GM11168 (cell line): ENCODE results near the gene B9D2.
"Not testable (repeated sequence)": the region's sequence is repeated elsewhere in the genome, so short reads cannot be mapped to it uniquely, and the experiment has no call there.

Source experiments
- in situ Hi-C: fragments of 300-500 bp; cut with MboI; formaldehyde crosslinking; loops from one replicate; pipeline ENCODE4 v1.12.0; 2022; ENCODE audit warnings: low sequenced_read_pairs; ENCODE audit not compliant: unreplicated experiment

Gene B9D2, protein sequence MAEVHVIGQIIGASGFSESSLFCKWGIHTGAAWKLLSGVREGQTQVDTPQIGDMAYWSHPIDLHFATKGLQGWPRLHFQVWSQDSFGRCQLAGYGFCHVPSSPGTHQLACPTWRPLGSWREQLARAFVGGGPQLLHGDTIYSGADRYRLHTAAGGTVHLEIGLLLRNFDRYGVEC

DNA sequence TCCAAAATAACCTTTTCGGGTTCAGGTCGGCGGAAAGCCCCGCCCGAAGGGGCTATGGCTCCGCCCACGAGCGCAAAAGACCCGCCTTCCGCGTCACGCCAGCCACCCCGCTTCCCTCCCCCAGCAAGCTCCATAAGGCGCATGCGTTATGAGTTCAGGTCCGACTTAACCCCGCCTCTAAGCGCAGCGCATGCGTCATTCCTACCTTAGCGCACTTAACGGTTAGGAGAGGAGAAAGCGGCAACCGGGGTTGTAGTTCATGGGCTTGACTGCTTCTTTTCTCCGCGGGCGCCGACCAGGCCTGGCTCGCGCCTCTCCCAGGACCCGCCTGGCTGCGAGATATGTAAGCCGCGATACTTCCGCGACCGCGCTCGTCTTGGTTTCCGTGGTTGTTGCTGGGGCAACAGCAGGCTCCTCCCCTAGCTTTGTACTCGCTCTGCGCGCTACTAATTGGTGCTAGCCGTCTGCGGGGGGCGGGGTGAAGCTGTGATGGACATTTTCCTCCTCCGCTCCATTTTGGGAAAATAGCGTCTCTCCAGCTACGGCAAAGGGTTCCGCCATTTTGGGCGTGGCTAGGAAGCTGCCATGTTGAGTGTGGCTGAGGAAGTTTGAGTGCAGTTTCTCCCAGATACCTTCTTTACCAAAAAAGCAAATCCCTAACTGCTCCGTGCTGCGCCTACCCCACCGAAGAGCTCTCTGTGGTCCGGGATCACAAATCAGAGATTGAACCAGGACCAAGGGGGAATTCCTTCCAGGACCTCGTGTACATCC is at the start of gene B9D2:
B9D2 (minus strand) TSS at position 397 of the 771 bp plus-strand sequence. CDS start 630 bp downstream, outside the sequence.
- in situ Hi-C loops: no loop called here

- in situ Hi-C loops: no loop called here
Measured at GRCh38 chr19:41412953-41413352, 49.0 kb upstream of the B9D2 start.

- in situ Hi-C loops: no loop called here
Measured at GRCh38 chr19:41411968-41412265, 48.0 kb upstream of the B9D2 start.

DNA sequence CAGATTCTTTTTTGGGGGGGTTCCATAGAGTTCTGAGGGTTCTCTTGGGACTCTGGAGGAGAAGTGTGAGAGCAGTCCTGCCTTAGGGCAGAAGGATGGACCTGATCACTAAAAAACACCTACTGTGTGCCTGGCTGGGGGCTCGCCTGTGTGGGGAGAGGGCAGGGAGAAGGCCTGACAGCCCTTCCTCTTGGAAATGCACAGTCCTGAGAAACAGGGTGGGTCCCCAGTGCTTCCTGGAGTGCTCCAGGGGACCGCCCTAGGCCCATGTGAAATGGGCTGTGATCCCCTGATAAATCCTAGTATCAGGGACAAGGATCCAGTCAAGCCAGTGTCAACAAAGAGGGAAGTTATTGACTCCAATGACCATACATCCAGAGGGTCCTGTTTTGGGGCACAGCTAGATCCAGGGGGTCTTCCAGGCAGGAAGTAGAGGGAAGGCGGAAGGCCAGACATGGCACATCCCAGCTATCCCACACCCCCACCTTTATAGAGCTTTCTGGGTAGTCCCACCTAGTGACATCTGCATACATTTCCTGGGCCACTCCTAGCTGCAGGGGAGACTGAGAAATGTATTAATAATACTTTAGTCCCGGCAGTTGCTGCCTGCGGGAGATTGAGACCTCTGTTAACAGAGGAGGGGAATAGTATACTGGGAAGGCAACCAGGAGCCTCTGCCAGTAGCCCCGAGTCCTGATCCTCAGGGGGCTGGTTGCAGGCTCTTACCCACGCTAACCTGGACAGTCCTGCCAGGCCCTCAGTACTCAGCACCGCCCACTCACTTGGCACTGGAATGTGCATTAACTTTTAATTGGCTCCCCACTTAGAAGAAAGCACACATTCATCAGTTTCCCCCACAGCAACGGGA is 47.4 kb upstream of the B9D2 start:
- in situ Hi-C loops: no loop called here

DNA sequence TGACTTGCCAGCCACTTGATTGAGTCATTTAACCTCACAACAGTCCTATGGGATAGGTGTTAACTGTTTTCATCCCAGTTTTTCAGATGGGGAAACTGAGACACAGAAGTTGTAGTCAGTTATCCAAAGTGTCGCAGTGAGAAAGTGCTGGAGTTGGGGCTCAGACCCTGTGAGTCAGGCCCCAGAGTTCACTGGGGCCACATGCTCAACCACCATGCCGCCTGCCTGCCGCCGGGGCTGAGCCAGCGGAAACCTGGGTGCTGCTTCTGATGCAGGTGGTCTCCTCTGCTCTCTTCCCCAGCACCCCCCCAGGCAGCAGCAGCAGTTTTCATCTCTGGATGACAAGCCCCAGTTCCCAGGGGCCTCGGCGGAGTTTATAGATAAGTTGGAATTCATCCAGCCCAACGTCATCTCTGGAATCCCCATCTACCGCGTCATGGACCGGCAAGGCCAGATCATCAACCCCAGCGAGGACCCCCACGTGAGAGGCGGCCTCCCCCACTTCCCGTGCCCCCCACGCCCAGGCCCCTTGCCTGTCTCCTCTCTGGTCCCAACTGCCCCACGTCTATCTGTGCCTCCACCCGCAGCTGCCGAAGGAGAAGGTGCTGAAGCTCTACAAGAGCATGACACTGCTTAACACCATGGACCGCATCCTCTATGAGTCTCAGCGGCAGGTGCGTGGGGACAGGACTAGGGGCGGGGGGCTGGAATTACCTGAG is 46.5 kb upstream of the B9D2 start:
- in situ Hi-C loops: no loop called here

- in situ Hi-C loops: no loop called here
Measured at GRCh38 chr19:41409288-41409687, 45.3 kb upstream of the B9D2 start.

DNA sequence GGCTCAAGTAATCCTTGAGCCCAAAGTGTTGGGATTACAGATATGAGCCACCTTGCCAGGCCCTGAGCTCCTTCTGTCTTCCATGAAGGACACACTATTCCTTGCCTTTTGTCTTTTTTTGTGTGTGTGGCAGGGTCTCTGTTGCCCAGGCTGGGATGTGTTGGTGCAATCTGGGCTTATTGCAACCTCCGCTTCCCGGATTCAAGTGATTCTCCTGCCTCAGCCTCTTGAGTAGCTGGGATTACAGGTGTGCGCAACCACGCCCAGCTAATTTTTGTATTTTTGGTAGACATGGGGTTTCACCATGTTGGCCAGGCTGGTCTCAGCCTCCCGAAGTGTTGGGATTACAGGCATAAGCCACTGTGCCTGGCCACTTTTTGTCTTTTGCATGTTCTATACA is 44.9 kb upstream of the B9D2 start:
- in situ Hi-C loops: not testable (repeated sequence)

- in situ Hi-C loops: no loop called here
Measured at GRCh38 chr19:41408256-41408655, 44.3 kb upstream of the B9D2 start.

DNA sequence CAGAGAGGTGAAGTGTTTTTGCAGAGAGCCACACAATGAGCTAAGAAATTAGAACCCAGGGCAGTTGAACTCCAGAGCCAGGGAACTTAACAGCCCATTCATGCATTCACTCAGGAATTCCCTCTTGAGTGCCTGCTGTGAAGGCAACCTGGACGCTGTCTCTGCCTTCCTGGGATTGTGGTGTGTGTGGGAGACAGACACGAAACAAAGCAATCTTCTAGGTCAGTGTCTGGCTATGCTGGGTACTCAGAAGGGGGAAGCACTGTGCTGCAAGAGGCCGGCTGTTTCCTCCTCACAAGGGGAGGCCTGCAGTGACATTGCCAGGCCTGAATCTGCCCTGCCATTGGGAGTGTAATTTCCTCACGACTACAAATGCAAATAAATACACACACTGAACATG is 43.3 kb upstream of the B9D2 start:
- in situ Hi-C loops: no loop called here

- in situ Hi-C loops: no loop called here
Measured at GRCh38 chr19:41405776-41406175, 41.8 kb upstream of the B9D2 start.

DNA sequence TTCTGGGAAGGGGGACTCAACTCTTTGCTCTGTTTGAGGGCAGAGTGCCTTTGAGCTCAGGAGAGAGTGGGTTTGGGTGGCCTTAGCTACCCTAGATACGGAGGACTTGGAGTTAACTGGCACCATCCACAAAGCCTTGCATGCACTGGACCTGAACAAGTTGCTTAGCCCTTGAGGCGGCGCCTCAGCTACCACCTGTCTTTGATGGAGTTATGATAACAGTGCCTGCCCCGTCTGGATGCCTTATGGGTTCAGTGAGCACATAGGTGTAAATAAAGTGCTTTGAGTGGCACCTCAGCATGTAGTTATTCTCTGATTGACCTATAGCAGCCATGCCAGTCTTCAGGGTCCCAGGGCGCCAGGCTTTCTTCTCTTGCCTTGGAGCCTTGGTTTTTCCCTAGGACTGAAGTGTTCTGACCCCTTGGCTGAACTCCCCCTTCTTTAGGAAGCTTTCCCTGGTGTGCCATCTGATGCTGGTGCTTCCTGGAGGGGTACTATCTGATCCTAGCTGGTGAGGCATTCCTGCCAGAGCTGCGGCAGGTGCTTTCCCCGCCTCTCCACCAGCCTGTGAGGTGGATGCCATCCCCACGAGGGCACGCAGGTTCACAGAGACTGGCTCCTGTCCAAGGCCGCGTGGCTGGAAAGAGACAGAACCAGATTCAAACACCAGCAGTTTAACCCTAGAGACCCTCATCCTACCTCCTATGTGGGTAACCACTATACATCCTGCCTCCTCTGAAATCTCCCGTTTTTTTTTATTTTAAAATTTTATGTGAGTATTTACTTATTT is 39.4 kb upstream of the B9D2 start:
- in situ Hi-C loops: no loop called here

DNA sequence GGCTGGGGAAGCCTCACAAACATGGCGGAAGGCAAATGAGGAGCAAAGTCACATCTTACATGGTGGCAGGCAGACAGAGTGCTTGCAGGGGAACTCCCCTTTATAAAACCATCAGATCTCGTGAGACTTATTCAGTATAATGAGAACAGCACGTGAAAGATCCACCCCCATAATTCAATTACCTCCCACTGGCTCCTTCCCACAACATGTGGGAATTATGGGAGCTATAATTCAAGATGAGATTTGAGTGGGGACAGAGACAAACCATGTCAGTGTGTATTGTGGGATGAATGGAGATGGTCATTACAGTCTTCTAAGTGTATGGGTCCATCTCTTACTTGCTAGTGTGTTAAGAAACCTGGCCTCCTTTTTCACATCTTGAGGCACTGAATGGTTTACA is 38.1 kb upstream of the B9D2 start:
- in situ Hi-C loops: no loop called here

GRCh38 chr19:41401483-41401882 is 37.5 kb upstream of the B9D2 start:
- in situ Hi-C loops: no loop called here

DNA sequence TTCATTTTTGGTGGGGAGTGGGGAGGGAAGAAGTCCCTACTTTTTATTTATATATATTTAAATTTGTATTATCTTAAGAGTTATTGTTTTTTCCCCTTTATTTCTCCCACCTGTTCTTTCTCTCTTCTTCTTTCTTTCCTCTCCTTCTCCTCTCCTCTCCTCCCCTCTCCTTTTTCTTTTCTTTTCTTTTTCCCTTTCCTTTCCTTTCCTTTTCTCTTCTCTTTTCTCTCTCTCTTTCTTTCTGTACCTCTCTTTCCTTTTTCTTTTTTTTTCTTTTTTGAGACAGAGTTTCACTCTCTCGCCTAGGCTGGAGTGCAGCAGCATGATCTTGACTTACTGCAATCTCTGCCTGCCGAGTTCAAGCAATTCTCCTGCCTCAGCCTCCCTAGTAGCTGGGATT is 35.6 kb upstream of the B9D2 start:
- in situ Hi-C loops: no loop called here

GRCh38 chr19:41399091-41399490 is 35.1 kb upstream of the B9D2 start:
- in situ Hi-C loops: no loop called here

DNA sequence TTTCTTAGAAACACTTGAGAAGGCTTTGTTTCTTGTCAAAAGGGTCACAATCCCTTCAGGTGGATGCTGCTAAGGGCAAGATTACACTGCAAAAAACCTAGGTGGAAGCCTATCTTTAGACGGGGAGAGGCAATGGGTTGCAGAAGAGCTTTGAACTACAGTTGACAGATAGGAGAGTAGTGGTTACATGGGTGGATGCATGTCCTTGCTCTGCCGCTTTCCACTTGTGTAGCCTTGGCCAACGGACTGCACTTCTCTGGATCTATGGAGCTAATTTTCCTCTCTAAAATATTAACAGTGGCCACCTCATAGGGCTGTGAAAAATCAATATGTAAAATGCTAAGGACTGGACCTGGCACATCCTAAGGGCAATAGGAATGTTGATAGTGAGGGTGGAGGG is 34.6 kb upstream of the B9D2 start:
- in situ Hi-C loops: no loop called here

DNA sequence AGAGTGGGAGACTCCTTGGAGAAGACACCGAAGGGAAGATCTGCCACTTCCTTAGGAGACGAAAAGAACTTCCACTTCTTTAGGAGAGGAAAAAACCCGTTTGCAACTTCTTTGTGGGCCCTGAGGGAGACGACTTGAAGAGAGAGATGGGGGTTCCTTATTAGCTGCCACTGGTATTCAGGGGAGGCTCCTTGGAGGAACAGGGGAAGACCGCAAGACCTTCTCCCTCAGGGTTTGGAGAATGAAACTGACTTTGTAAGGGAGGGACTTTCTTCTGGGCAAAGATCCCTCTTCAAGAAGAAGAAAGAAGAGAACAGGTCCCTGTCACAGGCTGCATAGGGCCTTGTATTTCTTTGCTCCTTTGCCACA is 34.1 kb upstream of the B9D2 start:
- in situ Hi-C loops: no loop called here

DNA sequence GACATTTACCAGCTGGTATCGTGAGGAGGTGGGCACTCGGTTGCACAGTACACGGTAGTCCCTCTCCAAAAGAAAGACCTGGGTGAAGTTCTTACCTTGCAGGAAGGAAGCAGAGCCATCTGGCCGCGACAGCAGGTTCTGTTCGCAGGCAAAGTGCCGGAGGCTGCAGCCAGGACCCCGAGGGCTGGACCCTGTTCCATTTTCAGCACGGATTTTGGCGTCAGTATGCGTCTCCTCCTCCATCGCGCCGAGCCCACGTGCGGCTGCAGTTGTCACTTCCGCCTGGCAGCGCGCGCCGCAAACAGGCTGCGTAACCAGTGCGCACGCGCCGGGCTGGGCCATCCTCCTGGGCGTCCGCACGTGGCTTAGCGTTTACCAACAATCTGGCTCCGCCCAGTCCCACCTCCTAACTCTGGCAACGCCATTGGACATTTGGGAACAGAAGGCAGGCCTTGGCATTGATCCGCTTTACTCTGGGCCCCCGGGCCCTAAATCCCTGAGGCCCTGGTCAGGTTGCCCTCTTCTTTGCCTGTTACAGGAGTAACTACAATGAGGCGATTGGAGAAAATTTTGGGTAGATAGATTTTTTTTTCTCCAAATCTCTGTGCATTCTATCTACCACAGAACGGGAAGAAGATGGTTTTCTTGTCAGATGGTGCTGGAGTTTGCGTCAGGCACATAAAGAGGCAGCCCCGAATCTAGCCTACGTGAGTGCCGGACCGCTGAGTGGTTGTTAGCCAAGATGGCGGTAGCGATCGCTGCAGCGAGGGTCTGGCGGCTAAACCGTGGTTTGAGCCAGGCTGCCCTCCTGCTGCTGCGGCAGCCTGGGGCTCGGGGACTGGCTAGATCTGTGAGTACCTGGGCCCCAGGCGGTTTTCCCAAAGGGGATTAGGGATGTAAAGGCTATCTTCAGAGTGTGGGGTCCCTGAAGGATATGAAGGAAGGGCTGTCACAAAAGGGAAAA is 33.4 kb upstream of the B9D2 start, which contains the start of the genes BCKDHA and EXOSC5:
BCKDHA (plus strand) TSS at position 733 of the 964 bp plus-strand sequence; CDS start at position 743, 10 bp downstream.
EXOSC5 (minus strand) TSS at position 274 of the 964 bp plus-strand sequence; CDS start at position 243, 31 bp downstream.
- in situ Hi-C loops: no loop called here

- in situ Hi-C loops: no loop called here
Measured at GRCh38 chr19:41395355-41395754, 31.4 kb upstream of the B9D2 start.
